ENCODE data around the gene COL23A1. TPM values are rescaled to one million over a fixed set of nuclear protein-coding genes. Genes with fewer than 3 reads are reported as not detected.

Gene COL23A1
- total and polyA plus RNA-seq, 4 donors: 0.76 to 4.4 (median 1.3) TPM

GRCh38 chr5:178416206-178416882 lies 173.8 kb downstream of the COL23A1 start:
- TF ChIP-seq, protein P1, sequence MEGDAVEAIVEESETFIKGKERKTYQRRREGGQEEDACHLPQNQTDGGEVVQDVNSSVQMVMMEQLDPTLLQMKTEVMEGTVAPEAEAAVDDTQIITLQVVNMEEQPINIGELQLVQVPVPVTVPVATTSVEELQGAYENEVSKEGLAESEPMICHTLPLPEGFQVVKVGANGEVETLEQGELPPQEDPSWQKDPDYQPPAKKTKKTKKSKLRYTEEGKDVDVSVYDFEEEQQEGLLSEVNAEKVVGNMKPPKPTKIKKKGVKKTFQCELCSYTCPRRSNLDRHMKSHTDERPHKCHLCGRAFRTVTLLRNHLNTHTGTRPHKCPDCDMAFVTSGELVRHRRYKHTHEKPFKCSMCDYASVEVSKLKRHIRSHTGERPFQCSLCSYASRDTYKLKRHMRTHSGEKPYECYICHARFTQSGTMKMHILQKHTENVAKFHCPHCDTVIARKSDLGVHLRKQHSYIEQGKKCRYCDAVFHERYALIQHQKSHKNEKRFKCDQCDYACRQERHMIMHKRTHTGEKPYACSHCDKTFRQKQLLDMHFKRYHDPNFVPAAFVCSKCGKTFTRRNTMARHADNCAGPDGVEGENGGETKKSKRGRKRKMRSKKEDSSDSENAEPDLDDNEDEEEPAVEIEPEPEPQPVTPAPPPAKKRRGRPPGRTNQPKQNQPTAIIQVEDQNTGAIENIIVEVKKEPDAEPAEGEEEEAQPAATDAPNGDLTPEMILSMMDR (IDR thresholded peaks at IDR 0.05; ENCODE audit: control extremely low read depth, extremely low read depth): no peak
- no peak overlapping the region for H3K9ac ChIP-seq (ENCODE audit: insufficient read depth in 1 of 2, low read length in 2 of 2)
- no peaks in the 10 kb centered on the region for H3K9me3 ChIP-seq (ENCODE audit: control insufficient read depth in 4 of 4, insufficient read depth in 3 of 4, low read length in 3 of 4)
- no peak overlapping the region for H3K27ac ChIP-seq (ENCODE audit: low read depth in 1 of 2, low read length in 1 of 2)
- no peaks in the 10 kb centered on the region for H3K36me3 ChIP-seq (ENCODE audit: control insufficient read depth in 4 of 4, insufficient read depth in 4 of 4, low read length in 4 of 4)
- H3K4me3 ChIP-seq: no peak overlapping the region
- no peak for ATAC-seq (ENCODE audit: insufficient read depth, low FRiP score)
- peaks cover 0 to 4% (median 0%) of the 10 kb centered on the region in 5 donors for H3K4me1 ChIP-seq (ENCODE audit: control insufficient read depth in 5 of 5, insufficient read depth in 5 of 5, low read length in 5 of 5)
- 94 to 96% methylated on average over 12 of the region's 12 CpGs for WGBS, 2 donors
- peaks cover 0 to 1% (median 0%) of the 10 kb centered on the region in 3 donors for H3K27me3 ChIP-seq (ENCODE audit: control insufficient read depth in 3 of 3, insufficient read depth in 3 of 3, low read length in 2 of 3)
- DNase-seq: peak in 1 of 3 donors; percentile 6

DNA sequence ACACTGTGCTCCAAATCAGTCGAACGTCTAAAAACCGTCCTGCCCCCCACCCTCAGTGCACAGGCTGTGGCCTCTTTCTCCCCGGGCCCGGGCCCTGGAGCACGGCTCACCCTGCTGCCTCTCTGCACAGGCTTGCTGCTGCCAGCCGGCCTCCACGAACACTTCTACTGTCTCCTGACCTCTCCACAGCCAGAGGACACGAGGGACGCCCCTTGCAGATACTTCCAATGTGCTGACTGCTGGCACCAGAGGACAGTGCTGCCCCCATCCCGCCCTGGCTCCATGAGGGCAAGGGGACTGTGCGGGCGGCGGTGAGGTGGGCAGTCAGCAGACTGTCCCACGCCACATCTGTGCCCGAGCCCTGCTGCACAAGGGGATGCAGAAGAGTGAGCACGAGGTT lies 174.8 kb downstream of the COL23A1 start:
- no peak for ATAC-seq (ENCODE audit: insufficient read depth, low FRiP score)
- Histone ChIP-seq H3K27ac (ENCODE audit: low read depth in 1 of 2, low read length in 1 of 2) (no peak overlapping the region), H3K27me3 (ENCODE audit: control insufficient read depth in 3 of 3, insufficient read depth in 3 of 3, low read length in 2 of 3) (peaks cover 0 to 4% (median 0%) of the 10 kb centered on the region in 3 donors), H3K9me3 (ENCODE audit: control insufficient read depth in 4 of 4, insufficient read depth in 3 of 4, low read length in 3 of 4) (no peaks in the 10 kb centered on the region), H3K4me3 (no peak overlapping the region), H3K4me1 (ENCODE audit: control insufficient read depth in 5 of 5, insufficient read depth in 5 of 5, low read length in 5 of 5) (peaks cover 0 to 4% (median 0%) of the 10 kb centered on the region in 5 donors), H3K9ac (ENCODE audit: insufficient read depth in 1 of 2, low read length in 2 of 2) (no peak overlapping the region), H3K36me3 (ENCODE audit: control insufficient read depth in 4 of 4, insufficient read depth in 4 of 4, low read length in 4 of 4) (no peaks in the 10 kb centered on the region)
- 85% methylated on average over 17 of the region's 17 CpGs for WGBS, 2 donors
- peak in 1 of 3 donors; percentile 11 for DNase-seq
- TF ChIP-seq, protein P1 (IDR thresholded peaks at IDR 0.05; ENCODE audit: control extremely low read depth, extremely low read depth): no peak

DNA sequence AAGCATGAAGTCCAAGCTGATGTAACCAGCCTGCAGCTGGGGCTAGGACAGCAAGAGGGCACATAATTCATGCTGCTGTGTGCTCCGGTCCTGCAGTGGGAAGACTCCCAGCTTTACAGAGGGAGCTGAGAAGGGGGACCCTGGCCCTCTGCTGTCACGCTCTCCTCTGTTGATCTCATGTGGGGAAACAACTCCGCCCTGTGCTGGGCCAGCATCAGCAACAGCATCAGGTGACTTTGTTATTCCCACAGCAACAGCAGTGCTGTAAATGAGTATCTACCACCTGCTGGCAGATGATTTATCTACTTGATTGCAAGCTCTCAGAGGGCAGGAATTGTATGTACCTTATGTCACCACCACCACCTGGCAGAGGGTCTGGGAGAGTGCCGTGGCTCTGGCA lies 176.2 kb downstream of the COL23A1 start:
- H3K9ac ChIP-seq (ENCODE audit: insufficient read depth in 1 of 2, low read length in 2 of 2): no peak overlapping the region
- ATAC-seq (ENCODE audit: insufficient read depth, low FRiP score) (no peak), DNase-seq (peak in 1 of 3 donors; percentile 16)
- peaks cover 0 to 4% (median 0%) of the 10 kb centered on the region in 5 donors for H3K4me1 ChIP-seq (ENCODE audit: control insufficient read depth in 5 of 5, insufficient read depth in 5 of 5, low read length in 5 of 5)
- no peak overlapping the region for H3K4me3 ChIP-seq
- H3K27ac ChIP-seq (ENCODE audit: low read depth in 1 of 2, low read length in 1 of 2): no peak overlapping the region
- H3K27me3 ChIP-seq (ENCODE audit: control insufficient read depth in 3 of 3, insufficient read depth in 3 of 3, low read length in 2 of 3): peaks cover 0 to 4% (median 0%) of the 10 kb centered on the region in 3 donors
- no peaks in the 10 kb centered on the region for H3K9me3 ChIP-seq (ENCODE audit: control insufficient read depth in 4 of 4, insufficient read depth in 3 of 4, low read length in 3 of 4)
- H3K36me3 ChIP-seq (ENCODE audit: control insufficient read depth in 4 of 4, insufficient read depth in 4 of 4, low read length in 4 of 4): no peaks in the 10 kb centered on the region
- WGBS, 2 donors: 81 to 84% methylated on average over 4 of the region's 4 CpGs
- TF ChIP-seq, protein P1 (IDR thresholded peaks at IDR 0.05; ENCODE audit: control extremely low read depth, extremely low read depth): no peak
